ENCODE results near the gene HNRNPDL. TPM values are rescaled to one million over a fixed set of nuclear protein-coding genes. Genes with fewer than 3 reads are reported as not detected.

The HNRNPDL gene
- total RNA-seq, 2 experiments from 2014 or later, result 461 to 467 TPM

GRCh38 chr4:82403725-82404124 is 26.5 kb downstream of the HNRNPDL start:
- H3K36me3 ChIP-seq (ENCODE audit: insufficient read depth, low read length), result no peaks in the 10 kb centered on the region
- no peak overlapping the region for H3K4me3 Mint-ChIP-seq
- ATAC-seq (ENCODE audit: poor library complexity) (no peak), DNase-seq (no peak)
- peaks cover 0 to 2% of the 10 kb centered on the region in 2 experiments for H3K27me3 ChIP-seq (ENCODE audit: control insufficient read depth in 1 of 2, insufficient read depth in 2 of 2, low read length in 2 of 2)
- H3K4me1 ChIP-seq (ENCODE audit: insufficient read depth, low read length), result no peaks in the 10 kb centered on the region
- H3K36me3 Mint-ChIP-seq (ENCODE audit: low read depth), result no peaks in the 10 kb centered on the region
- H3K9me3 Mint-ChIP-seq, result no peaks in the 10 kb centered on the region
- no peaks in the 10 kb centered on the region for H3K4me1 Mint-ChIP-seq (ENCODE audit: low read depth)
- ChIA-PET CTCF (no interaction called here), POLR2A (no interaction called here)
- intact Hi-C loops (cut with DNase I, micrococcal nuclease), result no loop called here
- H3K9me3 ChIP-seq (ENCODE audit: control insufficient read depth in 1 of 2, insufficient read depth in 1 of 2, low read length in 2 of 2), result no peaks in the 10 kb centered on the region
- H3K27ac ChIP-seq (ENCODE audit: low read depth in 1 of 2, low read length in 2 of 2), result no peak overlapping the region
- no peak overlapping the region for H3K27ac Mint-ChIP-seq
- H3K4me3 ChIP-seq (ENCODE audit: low read length), result no peak overlapping the region
- peaks cover 7% of the 10 kb centered on the region for H3K27me3 Mint-ChIP-seq
- TF ChIP-seq, protein P1, sequence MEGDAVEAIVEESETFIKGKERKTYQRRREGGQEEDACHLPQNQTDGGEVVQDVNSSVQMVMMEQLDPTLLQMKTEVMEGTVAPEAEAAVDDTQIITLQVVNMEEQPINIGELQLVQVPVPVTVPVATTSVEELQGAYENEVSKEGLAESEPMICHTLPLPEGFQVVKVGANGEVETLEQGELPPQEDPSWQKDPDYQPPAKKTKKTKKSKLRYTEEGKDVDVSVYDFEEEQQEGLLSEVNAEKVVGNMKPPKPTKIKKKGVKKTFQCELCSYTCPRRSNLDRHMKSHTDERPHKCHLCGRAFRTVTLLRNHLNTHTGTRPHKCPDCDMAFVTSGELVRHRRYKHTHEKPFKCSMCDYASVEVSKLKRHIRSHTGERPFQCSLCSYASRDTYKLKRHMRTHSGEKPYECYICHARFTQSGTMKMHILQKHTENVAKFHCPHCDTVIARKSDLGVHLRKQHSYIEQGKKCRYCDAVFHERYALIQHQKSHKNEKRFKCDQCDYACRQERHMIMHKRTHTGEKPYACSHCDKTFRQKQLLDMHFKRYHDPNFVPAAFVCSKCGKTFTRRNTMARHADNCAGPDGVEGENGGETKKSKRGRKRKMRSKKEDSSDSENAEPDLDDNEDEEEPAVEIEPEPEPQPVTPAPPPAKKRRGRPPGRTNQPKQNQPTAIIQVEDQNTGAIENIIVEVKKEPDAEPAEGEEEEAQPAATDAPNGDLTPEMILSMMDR (IDR thresholded peaks at IDR 0.05), result no peak

GRCh38 chr4:82402196-82402775 is 28.0 kb downstream of the HNRNPDL start:
- Histone ChIP-seq H3K4me3 (ENCODE audit: low read length) (no peak overlapping the region), H3K4me1 (ENCODE audit: insufficient read depth, low read length) (no peaks in the 10 kb centered on the region), H3K27ac (ENCODE audit: low read depth in 1 of 2, low read length in 2 of 2) (no peak overlapping the region), H3K9me3 (ENCODE audit: control insufficient read depth in 1 of 2, insufficient read depth in 1 of 2, low read length in 2 of 2) (no peaks in the 10 kb centered on the region), H3K36me3 (ENCODE audit: insufficient read depth, low read length) (no peaks in the 10 kb centered on the region), H3K27me3 (ENCODE audit: control insufficient read depth in 1 of 2, insufficient read depth in 2 of 2, low read length in 2 of 2) (peaks cover 0 to 2% of the 10 kb centered on the region in 2 experiments)
- intact Hi-C loops (cut with DNase I, micrococcal nuclease), result no loop called here
- Mint-ChIP-seq H3K4me3 (no peak overlapping the region), H3K27me3 (peaks cover 7% of the 10 kb centered on the region), H3K27ac (no peak overlapping the region), H3K36me3 (ENCODE audit: low read depth) (no peaks in the 10 kb centered on the region), H3K4me1 (ENCODE audit: low read depth) (no peaks in the 10 kb centered on the region), H3K9me3 (no peaks in the 10 kb centered on the region)
- ATAC-seq (ENCODE audit: poor library complexity) (no peak), DNase-seq (no peak)
- ChIA-PET POLR2A (no interaction called here), CTCF (no interaction called here)
- TF ChIP-seq, protein P1 (IDR thresholded peaks at IDR 0.05), result no peak

- TF ChIP-seq, protein P1 (IDR thresholded peaks at IDR 0.05), result no peak
- no peaks in the 10 kb centered on the region for H3K36me3 Mint-ChIP-seq (ENCODE audit: low read depth)
- Histone ChIP-seq H3K27ac (ENCODE audit: low read depth in 1 of 2, low read length in 2 of 2) (no peak overlapping the region), H3K36me3 (ENCODE audit: insufficient read depth, low read length) (no peaks in the 10 kb centered on the region), H3K4me3 (ENCODE audit: low read length) (no peak overlapping the region), H3K4me1 (ENCODE audit: insufficient read depth, low read length) (no peaks in the 10 kb centered on the region), H3K27me3 (ENCODE audit: control insufficient read depth in 1 of 2, insufficient read depth in 2 of 2, low read length in 2 of 2) (peaks cover 0 to 2% of the 10 kb centered on the region in 2 experiments), H3K9me3 (ENCODE audit: control insufficient read depth in 1 of 2, insufficient read depth in 1 of 2, low read length in 2 of 2) (no peaks in the 10 kb centered on the region)
- no peak for ATAC-seq (ENCODE audit: poor library complexity)
- CTCF ChIA-PET, result no interaction called here
- no peaks in the 10 kb centered on the region for H3K9me3 Mint-ChIP-seq
- intact Hi-C loops (cut with DNase I, micrococcal nuclease), result no loop called here
- H3K4me3 Mint-ChIP-seq, result no peak overlapping the region
- H3K4me1 Mint-ChIP-seq (ENCODE audit: low read depth), result no peaks in the 10 kb centered on the region
- no peak for DNase-seq
- POLR2A ChIA-PET, result interaction anchor here (0.9 kb wide), 1 partner anchor 28 kb away, joined by 4 read pairs; no protein-coding TSS in a partner anchor
- peaks cover 7% of the 10 kb centered on the region for H3K27me3 Mint-ChIP-seq
- no peak overlapping the region for H3K27ac Mint-ChIP-seq
Measured at GRCh38 chr4:82401600-82401999, 28.7 kb downstream of the HNRNPDL start.

Measured in CD4-positive, alpha-beta T cell (primary cell).